NOMO-1 (cell line): Measurements from ENCODE around the gene MRPL37.
"Not testable (repeated sequence)": the region's sequence is repeated elsewhere in the genome, so short reads cannot be mapped to it uniquely, and the experiment has no call there.

Experiments
- DNase-seq, 2 experiments: peaks; one replicate each; lab custom pipeline; 2025; ENCODE audit not compliant: unreplicated experiment in 2 of 2; lab: John Stamatoyannopoulos, UW

The MRPL37 gene

DNA sequence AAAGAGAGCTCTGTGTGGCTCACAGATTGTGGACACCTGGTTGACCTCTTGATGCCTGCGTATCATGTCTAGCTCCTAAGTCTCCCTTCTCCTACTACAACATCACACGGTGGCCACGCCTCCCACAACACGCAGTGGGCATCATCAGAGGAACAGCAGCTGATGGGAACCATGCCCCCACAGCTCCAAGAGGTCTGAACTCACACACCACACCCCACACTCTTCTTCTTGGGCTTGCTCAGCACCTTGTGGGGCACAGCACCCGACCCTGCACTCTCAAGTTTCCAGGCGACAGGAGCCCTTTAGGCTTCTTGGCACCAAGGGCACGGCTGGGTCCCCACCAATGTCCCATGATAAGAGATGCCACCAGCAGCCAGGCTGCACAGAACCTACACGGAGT lies 28.4 kb upstream of the MRPL37 start:
- DNase-seq = no peak

DNA sequence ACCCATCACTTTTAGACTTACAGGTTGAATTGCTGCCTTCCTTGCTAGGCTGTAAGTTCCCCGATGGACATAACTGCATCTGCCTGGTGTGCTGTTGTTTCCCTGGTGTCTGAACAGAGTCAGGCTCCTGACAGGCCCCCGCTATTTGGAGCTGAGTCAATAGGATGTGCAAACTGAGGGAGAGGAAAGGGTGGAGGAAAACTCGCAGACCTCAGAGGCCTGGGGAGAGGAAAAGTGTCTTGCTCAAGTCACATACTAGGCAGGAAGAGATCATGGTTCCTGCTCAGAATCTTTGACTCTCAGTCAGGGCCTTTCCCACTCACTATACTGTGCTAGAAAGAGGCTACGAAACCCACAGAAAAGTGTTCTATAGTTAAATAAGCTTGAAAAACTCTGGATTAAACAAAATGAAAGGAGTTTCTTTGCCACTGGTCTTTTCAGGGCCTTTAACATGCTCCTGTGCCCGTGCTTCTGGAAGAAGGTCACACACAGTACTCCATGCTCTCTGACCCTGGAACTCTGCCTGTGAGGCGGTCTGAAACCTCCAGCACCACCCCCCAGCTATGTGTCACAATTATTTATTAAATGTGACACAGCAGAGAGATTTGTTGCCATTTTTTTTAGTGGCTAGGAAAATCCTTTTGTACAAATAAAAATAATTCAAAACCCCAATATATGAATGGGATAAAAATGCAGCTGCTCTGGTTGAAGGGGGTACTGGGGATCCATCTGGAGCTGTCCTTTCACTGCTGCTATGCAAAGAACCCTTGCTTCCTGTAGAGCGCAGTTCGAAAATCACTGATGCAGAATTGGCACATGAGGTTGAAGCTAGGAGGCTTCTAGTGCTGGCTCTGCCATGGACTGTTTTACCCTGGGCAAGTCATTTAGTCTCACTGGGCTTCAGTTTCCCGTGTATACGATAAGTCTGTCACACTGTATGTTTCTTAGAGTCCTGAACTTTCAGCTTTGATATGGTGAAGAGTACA lies 27.1 kb upstream of the MRPL37 start:
- no peak for DNase-seq

DNA sequence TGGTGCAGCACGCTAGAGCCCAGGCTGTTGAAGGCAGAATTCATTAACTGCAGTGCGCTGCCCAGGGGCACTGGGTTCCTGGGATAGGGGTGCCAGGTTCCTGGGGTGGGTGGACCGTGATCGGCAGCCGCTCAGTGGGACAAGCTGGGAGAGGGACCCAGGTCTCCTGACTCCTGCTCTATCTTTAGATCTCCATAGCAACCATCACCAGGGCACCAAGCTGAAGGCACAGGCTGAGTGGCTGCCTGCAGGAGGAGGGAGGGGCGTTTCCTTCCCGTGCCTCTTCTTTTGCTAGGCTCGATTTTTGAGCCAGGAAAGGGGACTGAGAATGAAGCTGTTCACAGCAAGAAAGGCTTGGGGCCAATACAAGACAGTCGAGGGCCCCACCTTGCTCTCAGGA lies 26.3 kb upstream of the MRPL37 start:
- no peak for DNase-seq

DNA sequence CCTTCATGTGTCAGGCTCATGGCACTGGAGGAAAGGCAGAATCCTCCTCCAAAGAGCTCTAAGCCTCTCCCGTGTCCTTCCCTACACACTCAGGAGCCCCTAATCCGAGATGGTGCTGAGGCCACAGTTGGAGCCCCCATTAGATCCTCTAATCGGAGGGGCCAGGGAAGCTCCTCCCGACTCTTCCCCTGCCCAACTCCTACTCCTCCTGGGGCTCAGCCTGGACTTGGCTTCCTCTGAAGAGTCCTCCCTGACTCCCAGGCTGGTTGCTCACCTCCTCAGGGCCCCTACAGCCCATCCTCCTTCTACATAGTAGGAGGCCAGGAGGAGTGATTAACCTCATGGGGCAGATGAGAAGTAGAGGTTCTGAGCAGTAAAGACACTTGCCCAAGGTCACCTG lies 25.9 kb upstream of the MRPL37 start:
- no peak for DNase-seq

DNA sequence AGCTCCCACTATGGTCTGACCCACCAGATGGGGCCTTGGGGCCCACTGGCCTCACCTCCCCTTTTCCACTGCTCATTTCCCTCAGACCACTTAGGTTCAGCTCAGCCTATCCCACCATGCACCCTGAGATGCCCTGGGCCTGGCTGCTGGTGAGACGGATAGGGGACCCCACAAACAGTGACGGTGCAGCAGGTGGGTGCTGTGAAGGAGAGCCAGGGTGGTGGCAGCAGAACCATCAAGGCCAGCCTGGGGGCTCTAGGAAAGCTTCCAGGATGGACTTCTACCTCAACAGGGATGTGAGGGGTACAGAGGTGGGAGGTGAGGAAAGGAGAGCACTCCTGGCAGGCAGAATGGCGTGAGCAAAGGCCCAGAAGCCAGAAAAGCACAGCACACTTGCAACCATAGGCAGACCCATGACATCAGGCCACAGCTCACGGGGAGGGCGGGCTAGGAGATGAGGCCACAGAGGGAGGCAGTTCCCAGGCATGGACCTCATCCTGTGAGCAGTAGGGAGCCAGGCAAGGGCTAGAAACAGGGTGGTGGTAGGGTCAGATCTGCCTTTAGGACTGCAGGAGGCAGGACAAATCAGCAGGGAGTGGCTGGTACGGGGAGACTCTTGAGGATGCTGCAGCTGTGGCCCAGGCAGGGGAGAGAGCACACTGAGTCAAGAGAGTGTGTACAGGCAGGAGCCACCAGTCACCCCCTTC lies 23.2 kb upstream of the MRPL37 start:
- no peak for DNase-seq

DNA sequence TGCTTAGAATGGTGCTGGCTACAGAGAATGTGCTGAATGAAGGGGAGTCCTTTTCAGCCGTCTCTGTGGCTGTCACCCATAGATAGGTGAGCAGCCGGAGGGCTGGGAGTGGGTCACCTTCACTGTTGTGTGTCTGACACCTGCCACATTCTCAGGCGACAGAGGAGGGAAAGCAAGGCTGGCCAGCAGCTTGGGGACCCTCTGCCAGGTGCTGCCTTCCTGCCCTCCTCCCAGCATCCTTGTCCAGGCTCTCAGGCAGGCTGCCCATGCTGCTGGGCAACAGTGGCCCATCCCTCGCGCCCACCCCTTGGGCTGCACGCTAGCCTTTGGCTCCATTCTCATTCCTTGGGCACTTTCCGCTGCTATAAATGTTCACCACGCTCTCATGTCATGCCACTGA lies 22.2 kb upstream of the MRPL37 start:
- DNase-seq = no peak

DNA sequence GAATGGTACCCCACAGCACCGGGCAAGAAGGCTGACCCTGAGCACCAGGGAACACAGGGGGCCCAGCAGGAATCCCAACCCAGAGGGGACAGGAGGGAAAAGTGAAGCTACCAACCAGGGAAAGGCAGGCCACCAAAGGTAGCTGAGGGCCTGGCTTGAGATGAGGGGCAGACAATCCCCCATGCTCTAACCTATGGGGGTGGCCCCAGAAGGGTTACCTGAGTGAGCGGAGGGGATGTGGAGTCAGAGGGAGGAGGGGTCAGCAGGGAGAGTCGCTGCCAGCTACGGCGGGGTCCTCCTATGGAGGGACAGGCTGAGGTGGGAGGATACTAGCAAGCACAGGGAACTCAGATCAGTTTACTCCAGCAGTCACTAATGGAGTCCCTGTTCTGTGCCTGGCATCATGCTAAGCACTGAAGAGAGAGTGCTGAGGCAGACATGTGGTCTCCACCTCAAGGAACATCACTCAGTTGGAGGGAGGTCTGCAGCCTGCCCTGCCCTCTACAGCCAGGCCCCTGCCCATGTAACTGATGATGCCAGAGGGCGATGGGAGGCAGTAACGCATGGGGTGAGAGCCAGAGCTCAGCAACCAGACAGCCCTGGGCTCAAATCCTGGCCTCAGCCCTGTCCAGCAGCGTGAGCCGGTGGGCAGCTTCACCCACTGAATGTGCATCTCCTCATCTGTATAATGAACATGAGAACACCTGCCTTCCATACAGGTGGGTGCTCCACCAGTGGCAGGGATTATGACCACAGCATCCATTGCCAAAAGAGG lies 21.5 kb upstream of the MRPL37 start:
- DNase-seq = no peak

DNA sequence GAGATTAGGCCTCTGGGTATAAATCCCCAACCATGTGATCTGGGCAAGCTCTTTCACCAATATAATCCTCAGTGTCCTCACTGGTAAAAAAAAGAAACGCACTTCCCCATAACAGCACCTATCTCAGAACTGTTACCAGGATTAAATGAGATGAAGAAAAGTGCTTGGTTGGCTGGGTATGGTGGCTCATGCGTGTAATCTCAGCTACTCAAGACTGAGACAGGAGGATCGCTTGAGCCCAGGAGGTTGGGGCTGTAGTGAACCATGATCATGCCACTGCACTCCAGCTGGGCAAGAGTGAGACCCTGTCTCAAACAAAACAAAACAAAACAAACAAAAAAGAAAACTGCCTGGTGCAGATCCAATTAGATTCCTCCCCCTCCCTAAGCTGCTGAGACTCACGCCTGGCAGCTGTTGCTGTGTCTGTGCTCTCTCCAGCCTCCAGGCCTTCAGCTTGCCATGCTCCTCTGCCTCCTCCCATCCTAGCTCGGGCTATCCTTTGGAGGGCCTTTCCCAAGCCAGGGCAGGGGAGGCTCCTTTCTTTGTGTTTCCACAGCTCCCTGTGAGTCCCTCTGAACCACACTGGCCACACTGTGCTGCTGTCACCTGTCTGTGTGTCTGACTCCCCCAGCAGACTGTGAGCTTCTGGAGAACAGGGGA lies 19.1 kb upstream of the MRPL37 start:
- no peak for DNase-seq

DNA sequence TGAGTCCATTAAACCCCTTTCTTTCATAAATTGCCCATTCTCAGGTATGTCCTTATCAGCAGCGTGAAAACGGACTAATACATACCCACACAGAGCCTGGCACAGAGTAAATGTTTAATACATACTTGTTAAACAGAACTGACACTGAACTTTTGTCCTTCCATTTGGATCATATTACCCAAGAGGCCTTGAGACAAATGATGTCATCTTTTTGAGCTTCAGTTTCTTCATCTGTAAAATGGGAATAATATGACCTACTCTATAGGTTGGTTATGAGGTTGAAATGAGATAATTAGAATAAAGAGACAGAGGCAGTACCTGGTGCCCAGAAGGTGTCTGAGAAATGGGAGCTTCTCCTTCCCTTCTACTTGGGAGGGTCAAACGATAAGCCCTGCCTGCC lies 13.9 kb upstream of the MRPL37 start:
- DNase-seq = no peak

DNA sequence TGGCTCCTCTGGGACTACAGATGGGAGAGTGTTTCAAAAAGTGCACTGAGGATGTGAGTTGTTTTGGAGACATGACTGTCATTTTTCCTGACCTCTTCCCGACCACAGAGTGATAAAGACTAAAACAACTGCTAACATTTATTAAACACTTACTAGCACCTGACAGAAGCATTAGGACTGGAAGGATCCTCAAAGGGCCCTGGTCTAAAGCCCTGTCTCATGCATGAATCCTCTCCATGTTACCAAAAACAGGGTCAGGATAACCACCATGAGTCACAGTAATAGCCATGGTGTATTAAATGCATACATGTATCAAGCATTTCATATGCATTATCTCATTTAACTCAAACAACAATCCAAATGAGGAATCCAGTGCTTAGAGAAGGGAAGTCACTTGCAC lies 11.7 kb upstream of the MRPL37 start:
- DNase-seq = no peak

DNA sequence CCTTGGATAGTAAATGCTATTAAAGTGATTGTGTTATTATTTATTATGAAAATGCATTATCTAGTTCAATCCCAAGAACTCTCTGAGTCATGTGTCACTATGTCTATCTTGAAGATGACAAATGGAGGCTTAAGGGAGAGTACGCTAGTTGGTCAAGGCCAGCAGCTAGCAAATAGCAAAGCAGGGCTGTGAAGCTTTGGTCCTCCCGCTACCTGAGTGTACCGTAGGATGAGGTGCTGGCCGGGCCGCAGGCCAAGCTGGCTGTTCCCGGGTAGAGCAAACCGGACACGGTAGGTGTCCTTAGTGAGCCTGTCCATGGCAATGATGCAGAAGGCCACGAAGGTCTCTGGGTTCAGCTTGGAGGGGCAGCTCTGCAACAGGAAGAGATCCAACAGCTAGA lies 9.4 kb upstream of the MRPL37 start:
- DNase-seq = no peak

DNA sequence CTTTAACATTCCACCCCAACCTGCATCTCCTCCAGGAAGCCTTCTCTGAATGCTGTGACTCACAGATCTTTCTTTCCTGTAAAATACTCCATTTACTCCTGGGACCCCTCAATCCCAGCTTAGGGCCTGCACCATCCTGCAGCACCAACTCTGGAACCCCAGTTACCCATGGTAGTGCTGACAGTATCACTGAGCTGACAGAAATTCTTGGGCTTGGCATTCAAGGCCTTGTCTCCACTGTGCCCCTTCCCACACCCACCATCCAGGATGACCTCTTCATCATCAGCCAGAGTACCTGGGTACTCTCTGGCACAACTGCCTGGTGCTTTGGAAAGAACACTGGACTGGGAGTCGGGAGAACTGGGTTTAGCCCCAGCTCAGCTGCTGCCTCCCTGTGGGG lies 8.4 kb upstream of the MRPL37 start:
- DNase-seq = no peak

DNA sequence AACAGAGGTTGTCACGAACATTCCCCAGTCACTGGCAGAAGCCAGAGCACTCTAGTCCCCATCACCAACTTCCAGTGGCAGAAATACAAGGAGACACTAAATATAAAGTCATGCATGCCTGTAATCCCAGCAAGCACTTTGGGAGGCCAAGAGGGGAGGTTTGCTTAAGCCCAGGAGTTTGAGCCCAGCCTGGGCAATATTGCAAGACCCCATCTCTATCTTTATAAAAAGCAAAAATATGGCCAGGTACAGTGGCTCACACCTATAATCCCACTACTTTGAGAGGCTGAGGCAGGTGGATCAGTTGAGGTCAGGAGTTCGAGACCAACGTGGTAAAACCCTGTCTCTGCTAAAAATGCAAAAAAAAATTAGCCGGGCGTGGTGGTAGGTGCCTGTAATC lies 6.5 kb upstream of the MRPL37 start:
- DNase-seq = no peak

DNA sequence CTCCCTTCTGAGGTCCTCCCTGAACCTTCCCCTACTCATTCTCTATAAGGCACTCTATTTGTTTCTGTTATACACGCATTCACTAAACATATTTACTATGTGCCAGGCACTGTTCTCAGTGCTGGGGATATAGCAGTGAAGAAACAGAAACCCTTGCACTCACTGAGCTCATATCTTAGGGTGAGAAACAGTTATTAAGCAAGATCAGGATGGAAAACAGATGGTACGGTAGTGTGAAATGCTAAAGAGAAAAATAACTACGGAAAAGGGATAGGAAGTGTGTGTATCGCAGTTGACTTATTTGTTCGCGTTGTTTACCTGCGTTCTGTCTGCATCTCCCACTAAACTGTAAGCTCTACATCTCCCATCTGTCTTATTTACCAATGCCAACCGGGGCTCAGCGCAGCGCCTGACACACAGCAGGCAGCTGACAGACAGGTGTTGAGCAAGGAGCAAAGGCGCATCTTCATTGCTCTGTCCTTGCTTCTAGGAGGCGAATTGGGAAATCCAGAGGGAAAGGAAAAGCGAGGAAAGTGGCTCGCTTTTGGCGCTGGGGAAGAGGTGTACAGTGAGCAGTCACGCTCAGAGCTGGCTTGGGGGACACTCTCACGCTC lies 709 bp upstream of the MRPL37 start:
- DNase-seq = peak in 1 of 2 experiments; percentile 31

DNA sequence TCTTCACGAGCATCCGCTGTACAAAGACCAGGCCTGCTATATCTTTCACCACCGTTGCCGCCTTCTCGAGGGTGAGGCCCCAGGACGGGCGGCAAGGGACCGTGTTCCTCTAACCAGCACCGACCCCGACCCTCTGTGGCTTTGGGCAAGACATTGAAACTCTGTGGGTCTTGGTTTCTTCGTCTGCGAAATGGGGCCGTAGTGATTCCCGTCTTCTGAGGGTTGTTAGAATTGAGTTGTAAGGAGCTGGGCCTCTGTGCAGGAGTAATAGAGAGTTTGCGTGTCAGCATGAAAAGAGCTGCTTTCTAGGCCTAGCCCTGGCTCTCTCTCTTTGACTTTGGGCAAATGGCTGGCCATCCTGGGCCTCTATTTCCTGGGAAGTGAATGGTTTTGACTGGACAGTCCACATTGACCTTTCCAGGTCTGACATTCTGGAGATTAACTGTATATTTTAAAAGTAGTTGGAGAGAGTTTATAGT lies 591 bp downstream of the MRPL37 start:
- DNase-seq = peak; percentile 30 to 35

DNA sequence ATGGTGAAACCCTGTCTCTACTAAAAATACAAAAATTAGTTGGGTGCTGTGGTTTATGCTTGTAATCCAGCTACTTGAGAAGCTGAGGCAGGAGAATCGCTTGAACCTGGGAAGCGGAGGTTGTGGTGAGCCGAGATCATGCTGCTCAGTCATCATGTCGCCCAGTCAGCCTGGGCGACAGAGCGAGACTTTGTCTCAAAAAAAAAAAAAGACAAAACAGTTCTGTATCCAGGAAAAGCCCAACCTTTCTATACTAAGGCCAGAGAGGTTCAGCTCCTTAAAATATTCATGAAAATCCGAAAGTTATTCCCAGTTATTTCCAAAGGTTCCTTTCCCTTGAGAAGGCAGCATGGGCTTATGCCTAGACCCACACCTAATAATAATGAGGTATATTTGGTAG lies 4.2 kb downstream of the MRPL37 start:
- no peak for DNase-seq

DNA sequence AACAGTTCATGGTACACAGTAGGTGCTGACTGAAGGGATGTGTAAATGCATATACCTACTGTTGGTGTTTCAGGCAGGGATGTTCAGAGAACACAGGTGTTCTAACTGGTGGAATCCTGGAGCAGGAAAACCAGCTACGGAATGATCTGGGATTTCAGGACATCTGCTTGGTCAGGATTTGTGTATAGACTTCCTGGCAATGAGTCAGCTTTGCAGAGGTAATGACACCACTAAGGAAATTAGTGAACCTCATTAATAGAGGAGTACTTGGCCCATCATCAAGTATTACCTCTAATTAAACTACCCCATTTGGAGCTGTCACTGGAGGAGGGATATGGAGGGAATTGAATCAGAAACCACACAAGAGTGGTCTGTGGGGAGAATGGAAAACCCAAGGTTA lies 7.3 kb downstream of the MRPL37 start:
- no peak for DNase-seq

DNA sequence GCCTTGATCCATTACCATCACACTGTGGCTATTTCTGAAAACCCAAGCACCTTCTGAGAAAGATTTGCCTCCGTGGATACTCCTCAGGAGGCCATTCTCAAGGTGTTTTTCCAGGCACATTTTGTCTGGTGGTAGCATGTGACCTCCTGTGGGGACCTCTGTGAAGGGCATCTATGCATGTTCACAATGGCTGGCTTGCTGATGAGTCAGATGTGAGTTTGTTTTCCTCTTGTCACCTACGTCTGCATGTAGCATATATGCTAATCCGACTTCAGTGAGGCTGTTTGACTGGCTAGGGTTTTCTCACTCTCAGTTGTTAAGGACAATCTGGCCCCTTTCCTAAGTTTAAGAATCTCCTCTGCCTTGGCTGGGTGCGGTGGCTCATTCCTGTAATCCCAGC lies 7.9 kb downstream of the MRPL37 start:
- DNase-seq = not testable (repeated sequence)

DNA sequence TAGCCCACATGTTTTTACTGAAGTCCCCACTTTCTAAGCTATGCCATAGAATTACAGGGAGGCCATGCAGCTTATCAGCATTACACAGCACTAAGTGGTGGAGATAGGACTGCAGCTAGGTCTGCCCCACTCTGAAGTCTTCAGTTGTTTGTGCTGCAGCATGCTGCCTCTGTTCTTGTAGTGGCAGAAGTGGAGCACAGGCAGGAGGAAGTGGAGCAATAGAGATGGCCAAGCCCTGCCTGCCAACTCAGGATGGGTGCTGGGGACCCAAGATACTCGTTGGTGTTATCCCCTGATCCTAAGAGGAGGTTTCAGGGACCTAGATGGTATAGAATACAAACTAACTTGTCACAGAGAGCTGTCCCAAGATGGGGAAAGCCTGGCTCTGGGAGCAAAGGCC lies 12.9 kb downstream of the MRPL37 start:
- no peak for DNase-seq

DNA sequence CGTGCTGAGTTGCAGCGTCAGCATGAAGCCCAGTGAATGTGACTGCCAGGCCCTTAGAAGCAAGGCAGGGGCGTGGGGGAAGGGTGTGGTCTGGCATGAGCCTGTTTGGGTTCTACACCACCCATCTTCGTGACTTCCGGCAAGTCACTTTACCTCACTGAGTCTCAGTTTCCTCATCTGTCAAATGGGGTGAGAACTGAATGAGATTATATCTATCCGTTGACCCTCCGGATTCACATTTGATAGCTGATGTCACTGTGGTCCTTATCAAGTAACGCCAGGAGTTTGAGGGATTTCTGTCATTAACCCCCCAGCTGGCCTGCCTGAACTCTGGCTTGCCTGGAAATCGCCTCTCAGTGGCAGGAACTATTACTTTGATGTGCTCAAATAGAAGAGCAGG lies 15.6 kb downstream of the MRPL37 start:
- no peak for DNase-seq
